T-helper 1 cell treated with Interleukin-12 subunit alpha and Interleukin-12 subunit beta and Interleukin-4 antibody, amounts not matched to agents 30 ng/mL and 1 ng/mL, for 36 hours (primary cell): Measurements from ENCODE around the gene TAF9. TPM values are rescaled to one million over a fixed set of nuclear protein-coding genes. Genes with fewer than 3 reads are reported as not detected.

Source experiments
- intact Hi-C: fragments of 100-400 bp; cut with micrococcal nuclease; formaldehyde crosslinking; loops from one replicate; pipeline ENCODE4 v1.15.1; 2024
- total RNA-seq: library from RNA; stranded (reverse); gene quantifications from 2 replicates; pipeline ENCODE4 v1.2.3, GENCODE V29; 2022

Gene TAF9
- 51.7 and 52.7 TPM in 2 replicates for total RNA-seq

- intact Hi-C loops: loop anchor here (1.0 to 10.0 kb wide), 8 partner anchors 37 to 1154 kb away; partner anchors contain the start of genes CCDC125, CDK7, CENPH and PIK3R1
Observed at GRCh38 chr5:69369340-69370121, at the start of gene TAF9, which contains the start of the genes AK6 and RAD17. TAF9 (minus strand) TSS chr5:69369520; CDS start chr5:69365737, 3,783 bp downstream. AK6 (minus strand) TSS chr5:69369520; CDS start chr5:69369490, 30 bp downstream. RAD17 (plus strand) TSS chr5:69369818; CDS start chr5:69372209, 2,391 bp downstream.

GRCh38 chr5:69418554-69418953 is 49.2 kb upstream of the TAF9 start:
- intact Hi-C loops: no loop called here

- intact Hi-C loops: no loop called here
Observed at GRCh38 chr5:69416699-69417098, 47.4 kb upstream of the TAF9 start.

GRCh38 chr5:69416180-69416579 is 46.9 kb upstream of the TAF9 start:
- intact Hi-C loops: no loop called here

- intact Hi-C loops: no loop called here
Observed at GRCh38 chr5:69415584-69415958, 46.3 kb upstream of the TAF9 start.

- intact Hi-C loops: no loop called here
Observed at GRCh38 chr5:69414885-69415583, 45.7 kb upstream of the TAF9 start, which contains the start of gene MARVELD2. MARVELD2 (plus strand) TSS chr5:69415116; CDS start chr5:69419386, 4,270 bp downstream.

- intact Hi-C loops: no loop called here
Observed at GRCh38 chr5:69404659-69405330, 35.5 kb upstream of the TAF9 start.

- intact Hi-C loops: loop anchor here (10.0 kb wide), 1 partner anchor 944 kb away; no protein-coding TSS in a partner anchor
Observed at GRCh38 chr5:69378376-69378775, 9.1 kb upstream of the TAF9 start.

- intact Hi-C loops: loop anchor here (10.0 kb wide), 1 partner anchor 940 kb away; no protein-coding TSS in a partner anchor
Observed at GRCh38 chr5:69374911-69375446, 5.7 kb upstream of the TAF9 start.

GRCh38 chr5:69372394-69372793 is 3.1 kb upstream of the TAF9 start:
- intact Hi-C loops: loop anchor here (10.0 kb wide), 1 partner anchor 938 kb away; no protein-coding TSS in a partner anchor

- intact Hi-C loops: loop anchor here (10.0 kb wide), 1 partner anchor 936 kb away; no protein-coding TSS in a partner anchor
Observed at GRCh38 chr5:69370335-69370734, 1.0 kb upstream of the TAF9 start.

- intact Hi-C loops: loop anchor here (1.0 kb wide), 7 partner anchors 36 to 1153 kb away; partner anchors contain the start of genes CCDC125, CDK7, CENPH and PIK3R1
Observed at GRCh38 chr5:69368458-69369339, 621 bp downstream of the TAF9 start.

GRCh38 chr5:69367697-69368279 is 1.5 kb downstream of the TAF9 start:
- intact Hi-C loops: no loop called here

- intact Hi-C loops: loop anchor here (1.0 kb wide), 1 partner anchor 272 kb away; no protein-coding TSS in a partner anchor
Observed at GRCh38 chr5:69364850-69365249, 4.5 kb downstream of the TAF9 start.

GRCh38 chr5:69364414-69364813 is 4.9 kb downstream of the TAF9 start:
- intact Hi-C loops: loop anchor here (1.0 kb wide), 1 partner anchor 271 kb away; no protein-coding TSS in a partner anchor

- intact Hi-C loops: no loop called here
Observed at GRCh38 chr5:69360442-69360841, 8.9 kb downstream of the TAF9 start.

- intact Hi-C loops: no loop called here
Observed at GRCh38 chr5:69359699-69360098, 9.6 kb downstream of the TAF9 start.

- intact Hi-C loops: no loop called here
Observed at GRCh38 chr5:69350664-69351063, 18.7 kb downstream of the TAF9 start.

- intact Hi-C loops: no loop called here
Observed at GRCh38 chr5:69343083-69343482, 26.2 kb downstream of the TAF9 start.
